ENCODE results near the gene PTPRE.

Gene PTPRE

DNA sequence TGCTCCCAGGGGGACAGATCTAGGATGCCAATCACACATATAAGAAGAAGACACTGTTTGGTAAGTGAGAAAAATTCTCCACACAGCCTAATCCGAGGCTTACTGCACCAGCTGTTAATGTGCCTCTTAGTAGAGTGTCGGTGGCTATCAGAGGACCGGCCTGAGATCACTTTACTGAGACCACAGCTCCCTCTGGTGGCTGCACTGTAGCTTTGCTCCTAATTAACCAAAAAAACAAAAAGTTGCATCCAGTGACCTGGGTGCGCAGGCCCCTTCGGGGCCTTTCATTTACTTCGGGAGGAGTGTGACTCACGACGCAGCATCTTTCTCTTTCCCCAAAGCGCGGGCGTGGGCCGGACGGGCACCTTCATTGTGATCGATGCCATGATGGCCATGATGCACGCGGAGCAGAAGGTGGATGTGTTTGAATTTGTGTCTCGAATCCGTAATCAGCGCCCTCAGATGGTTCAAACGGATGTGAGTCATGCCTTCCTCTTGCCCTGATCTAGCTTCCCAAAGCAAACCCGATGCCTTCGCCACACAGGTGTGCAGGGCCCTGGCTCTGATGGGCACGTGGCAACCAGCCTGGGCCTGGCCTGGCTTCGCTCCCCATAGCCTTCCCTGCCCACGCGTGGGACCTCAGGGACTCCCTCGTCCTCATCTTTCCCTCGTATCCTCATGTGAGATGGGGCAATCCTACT lies 162.6 kb downstream of the PTPRE start:
- DNase-seq (ENCODE audit: low read depth in 1 of 2, low spot score in 1 of 2): peak; percentile 58 to 66

DNA sequence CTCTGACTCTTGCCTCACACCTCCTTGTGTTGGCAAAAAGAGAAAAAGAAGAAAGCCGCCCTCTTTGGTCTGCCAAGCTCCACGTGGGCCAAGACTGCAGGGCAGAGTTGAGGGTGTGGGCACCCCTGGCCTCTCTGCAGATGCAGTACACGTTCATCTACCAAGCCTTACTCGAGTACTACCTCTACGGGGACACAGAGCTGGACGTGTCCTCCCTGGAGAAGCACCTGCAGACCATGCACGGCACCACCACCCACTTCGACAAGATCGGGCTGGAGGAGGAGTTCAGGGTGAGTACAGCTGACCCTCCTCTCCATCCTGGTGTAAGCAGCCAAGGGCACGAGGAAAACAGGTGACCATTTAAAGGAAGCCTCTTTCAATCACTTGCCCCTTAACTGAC lies 163.3 kb downstream of the PTPRE start:
- no peak for DNase-seq (ENCODE audit: low read depth in 1 of 2, low spot score in 1 of 2)

DNA sequence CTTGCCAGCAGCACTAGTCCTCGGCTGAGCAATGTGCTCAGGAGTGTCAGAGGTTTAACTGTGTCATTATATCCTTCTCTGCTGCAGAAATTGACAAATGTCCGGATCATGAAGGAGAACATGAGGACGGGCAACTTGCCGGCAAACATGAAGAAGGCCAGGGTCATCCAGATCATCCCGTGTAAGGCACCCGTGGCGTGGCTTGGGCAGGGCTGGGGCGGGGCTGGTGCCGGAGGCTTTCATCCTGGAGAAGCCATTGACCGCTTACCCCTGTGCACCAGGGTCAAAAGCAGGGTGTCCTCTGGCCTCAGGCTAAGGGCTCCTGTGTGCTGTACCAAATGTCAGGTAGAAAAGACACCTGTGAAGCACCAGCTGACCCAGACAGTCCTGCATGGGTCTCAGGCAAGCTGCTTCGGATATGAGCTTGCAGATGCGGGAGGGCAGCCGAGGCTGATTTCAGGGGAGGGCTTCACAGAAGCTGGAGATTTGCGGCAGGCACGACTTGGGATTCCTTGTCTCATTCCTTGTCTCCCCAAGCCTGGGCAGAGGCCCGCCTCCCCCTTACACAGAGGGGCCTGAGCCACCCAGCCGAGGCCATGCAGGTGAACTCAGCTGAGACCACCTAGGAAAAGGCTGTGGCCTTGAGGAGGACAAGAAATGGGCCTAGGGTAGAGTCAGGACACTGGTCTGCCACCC lies 164.0 kb downstream of the PTPRE start:
- no peak for DNase-seq (ENCODE audit: low read depth in 1 of 2, low spot score in 1 of 2)

DNA sequence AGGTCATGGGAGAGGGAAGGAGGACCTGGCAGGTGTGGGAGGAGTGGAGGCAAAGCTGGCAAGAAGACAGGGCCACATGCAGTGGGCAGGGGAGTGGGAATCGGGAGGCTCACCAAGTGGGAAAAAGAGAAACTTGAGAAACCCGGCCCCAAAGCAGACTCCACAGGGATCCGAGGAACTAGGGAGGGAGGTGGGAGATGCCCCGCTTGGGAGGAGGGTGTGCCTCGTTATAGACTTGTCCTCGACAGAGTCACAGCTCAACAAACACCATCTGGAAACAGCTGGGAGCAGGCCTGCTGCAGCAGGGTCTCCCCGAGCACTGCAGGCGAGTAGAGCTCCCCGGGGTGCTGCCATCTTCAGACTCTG lies 164.5 kb downstream of the PTPRE start:
- DNase-seq (ENCODE audit: low read depth in 1 of 2, low spot score in 1 of 2): no peak

DNA sequence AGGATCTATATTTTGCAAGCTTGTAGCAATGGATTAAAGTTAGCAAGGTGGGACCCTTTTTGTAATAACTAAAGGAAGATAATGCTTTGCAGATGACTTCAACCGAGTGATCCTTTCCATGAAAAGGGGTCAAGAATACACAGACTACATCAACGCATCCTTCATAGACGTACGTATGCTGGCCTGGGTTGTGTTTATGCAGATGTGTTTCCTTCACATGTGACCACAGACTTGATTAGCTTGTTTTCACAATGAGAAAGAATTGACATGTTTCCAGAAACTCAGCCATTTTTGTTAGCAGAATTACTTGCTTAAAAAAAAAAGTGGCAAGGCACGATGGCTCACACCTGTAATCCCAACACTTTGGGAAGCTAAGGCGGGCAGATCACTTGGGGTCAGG lies 165.1 kb downstream of the PTPRE start:
- DNase-seq (ENCODE audit: low read depth in 1 of 2, low spot score in 1 of 2): no peak

DNA sequence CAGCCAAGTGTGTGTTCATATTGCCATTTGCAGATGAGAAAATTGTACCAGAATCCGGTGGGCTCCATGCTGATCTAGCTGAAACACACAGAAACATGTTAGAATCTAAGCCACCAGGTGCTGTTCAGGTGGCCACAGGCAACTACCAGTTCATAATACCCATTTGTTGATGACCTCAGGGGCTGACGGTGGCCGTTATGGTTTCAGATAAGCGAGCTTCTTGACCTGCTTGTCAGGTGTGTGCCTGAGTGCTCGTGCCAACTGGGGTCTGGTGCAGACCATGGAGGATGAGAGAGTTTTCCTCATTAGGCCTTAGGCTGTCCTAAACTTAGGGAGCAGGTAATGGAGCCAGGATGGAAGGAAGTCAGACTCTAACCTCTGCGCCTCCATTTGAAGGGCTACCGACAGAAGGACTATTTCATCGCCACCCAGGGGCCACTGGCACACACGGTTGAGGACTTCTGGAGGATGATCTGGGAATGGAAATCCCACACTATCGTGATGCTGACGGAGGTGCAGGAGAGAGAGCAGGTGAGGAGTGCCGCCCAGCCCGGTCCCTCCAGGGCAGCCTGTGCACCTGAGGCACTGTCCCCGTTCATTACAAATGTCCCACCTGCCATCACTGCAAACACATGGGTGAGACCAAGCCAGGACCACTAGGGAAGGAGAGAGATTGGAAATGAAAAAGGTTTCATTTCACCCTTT lies 166.2 kb downstream of the PTPRE start:
- DNase-seq (ENCODE audit: low read depth in 1 of 2, low spot score in 1 of 2): no peak

DNA sequence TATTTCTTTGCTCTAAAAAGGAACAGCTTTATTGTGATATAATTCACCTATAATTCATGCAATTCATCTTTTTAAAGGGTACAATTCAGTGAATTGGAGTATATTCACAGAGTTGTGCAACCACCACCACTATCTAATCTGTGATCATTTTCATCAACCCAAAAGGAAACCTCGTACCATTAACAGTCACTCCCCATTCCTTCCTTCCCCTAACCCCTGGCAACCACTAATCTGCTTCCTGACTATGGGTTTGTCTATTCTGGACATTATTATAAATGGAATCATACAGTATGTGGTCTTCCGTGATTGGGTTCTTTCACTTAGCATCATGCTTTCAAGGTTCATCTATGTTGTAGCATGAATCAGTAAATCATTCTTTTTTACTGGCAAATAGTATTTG lies 167.0 kb downstream of the PTPRE start:
- DNase-seq (ENCODE audit: low read depth in 1 of 2, low spot score in 1 of 2): no peak

DNA sequence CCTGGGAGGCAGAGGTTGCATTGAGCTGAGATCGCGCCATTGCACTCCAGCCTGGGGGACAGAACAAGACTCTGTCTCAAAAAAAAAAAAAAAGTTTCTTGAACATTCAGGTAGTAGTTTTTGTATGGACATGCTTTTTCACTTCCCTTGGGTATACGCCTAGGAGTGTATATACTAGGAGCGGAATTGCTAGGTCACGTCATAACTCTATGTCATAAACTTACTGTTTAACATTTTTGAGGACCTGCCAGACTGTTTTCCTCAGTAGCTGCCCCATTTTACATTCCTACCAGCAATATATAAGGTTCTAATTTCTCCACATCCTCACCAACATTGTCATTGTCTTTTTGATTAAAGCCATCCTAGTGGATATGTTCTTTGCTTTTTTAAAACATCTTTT lies 167.7 kb downstream of the PTPRE start:
- no peak for DNase-seq (ENCODE audit: low read depth in 1 of 2, low spot score in 1 of 2)

DNA sequence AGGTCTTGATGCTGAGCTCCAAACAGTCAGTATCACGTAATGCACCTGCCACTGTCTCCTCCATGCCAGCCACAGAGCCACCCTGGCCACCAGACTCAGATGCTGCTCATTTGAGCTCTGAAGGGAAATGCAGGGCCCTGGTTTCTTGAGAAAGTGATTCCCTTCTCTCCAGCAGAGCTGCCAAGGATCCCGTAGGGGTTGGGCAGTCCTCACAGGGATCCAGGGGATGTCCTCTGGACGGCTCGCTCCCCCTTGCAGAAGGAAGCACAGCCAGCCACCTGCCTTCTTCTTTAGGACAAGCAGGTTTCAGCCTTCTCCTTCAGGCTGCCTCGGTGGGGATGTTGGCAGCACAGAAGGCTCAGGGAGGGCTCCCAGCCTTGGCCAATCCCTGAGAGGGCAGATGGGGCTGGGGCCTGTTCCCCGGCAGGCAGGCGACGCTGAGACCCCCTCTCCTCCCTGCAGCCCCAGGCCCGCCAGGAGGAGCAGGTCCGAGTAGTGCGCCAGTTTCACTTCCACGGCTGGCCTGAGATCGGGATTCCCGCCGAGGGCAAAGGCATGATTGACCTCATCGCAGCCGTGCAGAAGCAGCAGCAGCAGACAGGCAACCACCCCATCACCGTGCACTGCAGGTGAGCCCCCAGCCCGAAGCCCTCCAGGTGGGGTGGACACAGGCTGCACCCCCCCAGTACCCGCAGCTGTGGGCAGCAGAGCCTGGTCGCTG lies 170.4 kb downstream of the PTPRE start:
- DNase-seq (ENCODE audit: low read depth in 1 of 2, low spot score in 1 of 2): no peak

DNA sequence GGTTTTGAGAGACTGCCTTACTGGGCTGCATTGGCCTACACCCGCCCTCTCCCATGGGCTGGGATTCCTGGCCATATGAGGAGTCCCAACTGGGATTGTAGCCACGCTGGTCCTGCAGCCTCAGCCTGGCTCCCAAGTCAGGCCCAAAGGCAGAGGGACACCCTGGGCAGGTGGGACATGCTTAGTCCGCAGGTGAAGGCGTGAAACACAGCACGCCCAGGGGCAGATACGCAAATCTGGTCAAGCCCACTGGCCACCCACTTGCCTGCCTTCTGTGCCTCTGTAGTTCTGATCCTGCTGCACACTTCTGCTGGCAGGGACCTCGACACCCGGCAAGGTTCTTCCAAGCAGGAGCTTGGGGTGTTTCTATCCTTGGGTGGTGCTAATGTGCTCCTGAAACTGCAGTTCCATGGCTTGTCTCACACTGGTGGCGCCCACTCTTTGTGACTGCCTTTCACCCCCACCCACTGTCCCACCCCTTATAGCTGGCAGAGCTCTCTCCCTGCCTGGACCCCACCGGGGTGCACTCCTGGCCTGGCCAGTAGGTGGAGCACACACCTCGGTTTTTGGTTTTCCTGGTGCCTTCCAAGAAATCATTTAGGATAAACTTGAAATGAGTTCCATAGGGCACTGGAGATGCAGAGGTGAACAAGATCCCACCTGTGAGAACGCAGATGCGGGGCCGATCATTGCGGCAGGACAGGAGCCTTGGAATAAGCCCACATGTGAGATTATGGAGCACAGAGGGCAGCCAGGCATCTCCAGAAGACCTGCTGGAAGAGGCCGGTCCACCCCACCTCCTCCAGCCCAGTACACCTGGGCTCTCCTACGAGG lies 171.4 kb downstream of the PTPRE start:
- peak in 1 of 2 donors; percentile 31 for DNase-seq (ENCODE audit: low read depth in 1 of 2, low spot score in 1 of 2)

DNA sequence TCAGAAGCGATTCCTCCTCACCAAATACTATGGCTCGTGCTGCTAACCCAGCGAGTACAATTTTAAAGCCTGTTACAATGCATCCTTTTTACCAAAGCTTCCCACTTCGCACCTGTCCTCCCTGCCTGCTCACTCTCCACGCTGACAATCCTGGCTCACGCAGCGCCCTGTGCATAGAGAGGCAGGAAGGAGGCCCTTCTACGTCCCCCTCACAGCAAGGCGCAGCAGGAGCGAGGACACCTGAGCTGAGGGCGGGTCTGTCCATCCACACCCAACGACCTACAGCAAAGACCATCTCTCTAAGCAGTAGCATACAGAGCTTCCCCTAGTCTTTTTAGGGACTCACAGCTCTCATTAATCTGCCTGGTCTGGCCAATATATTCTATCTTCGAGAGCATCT lies 173.3 kb downstream of the PTPRE start:
- DNase-seq (ENCODE audit: low read depth in 1 of 2, low spot score in 1 of 2): no peak

DNA sequence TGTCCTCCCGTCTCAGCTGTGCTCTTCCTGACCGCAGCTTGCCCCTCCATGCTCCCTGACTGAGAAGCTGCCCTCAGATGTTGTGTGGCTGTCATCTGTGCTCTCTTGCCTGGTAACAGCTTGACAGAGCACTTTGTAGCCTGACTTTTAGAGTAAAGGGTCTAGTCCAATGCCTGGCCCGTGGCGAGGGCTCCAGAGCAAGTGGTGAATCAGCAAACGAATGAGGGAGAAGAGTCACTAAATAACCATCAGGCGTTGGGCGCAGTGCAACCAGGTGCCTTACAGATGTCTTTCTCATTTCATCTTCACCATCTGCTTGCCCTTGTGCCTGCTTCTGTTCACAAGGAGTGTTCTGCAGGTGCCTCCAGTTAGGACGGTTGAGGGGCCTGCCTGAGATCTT lies 173.7 kb downstream of the PTPRE start:
- no peak for DNase-seq (ENCODE audit: low read depth in 1 of 2, low spot score in 1 of 2)

DNA sequence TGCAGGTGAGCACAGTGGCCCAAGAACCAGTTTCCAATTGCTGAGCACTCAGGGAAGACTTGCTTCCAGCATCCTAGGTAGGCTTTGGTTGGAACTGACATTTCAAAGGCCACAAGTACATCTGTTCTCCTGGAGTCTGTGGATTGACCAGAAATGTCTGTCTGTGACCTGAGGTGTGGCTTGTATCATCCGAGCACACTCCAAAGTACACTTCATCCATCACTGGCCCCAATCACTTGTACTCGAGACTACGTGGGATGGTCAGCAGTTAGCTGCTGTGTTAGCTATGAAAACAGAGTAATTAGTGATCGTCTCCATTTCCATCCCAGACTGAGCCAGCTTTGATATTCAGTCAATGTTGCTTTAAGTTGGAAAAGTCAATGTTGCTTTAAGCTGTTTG lies 174.3 kb downstream of the PTPRE start:
- DNase-seq (ENCODE audit: low read depth in 1 of 2, low spot score in 1 of 2): no peak

DNA sequence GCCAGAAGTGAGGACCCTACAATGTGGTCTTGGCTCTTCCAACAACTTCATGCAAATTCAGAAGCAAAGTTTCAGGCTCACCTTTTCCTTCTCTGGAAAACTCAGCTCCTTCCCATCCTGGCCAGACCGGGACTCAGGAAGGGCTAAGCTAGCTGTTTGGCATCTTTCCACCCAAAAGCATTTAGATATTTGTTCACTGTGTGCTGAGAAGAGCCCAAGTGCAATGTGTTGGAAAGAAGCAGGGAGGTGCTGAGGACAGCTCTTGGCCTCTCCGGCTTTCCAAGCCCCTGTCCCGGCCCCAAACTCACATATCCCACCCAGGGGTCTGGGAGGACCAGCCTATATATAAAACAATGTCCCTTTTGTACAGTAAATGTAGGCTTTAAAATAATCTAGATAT lies 174.8 kb downstream of the PTPRE start:
- no peak for DNase-seq (ENCODE audit: low read depth in 1 of 2, low spot score in 1 of 2)

DNA sequence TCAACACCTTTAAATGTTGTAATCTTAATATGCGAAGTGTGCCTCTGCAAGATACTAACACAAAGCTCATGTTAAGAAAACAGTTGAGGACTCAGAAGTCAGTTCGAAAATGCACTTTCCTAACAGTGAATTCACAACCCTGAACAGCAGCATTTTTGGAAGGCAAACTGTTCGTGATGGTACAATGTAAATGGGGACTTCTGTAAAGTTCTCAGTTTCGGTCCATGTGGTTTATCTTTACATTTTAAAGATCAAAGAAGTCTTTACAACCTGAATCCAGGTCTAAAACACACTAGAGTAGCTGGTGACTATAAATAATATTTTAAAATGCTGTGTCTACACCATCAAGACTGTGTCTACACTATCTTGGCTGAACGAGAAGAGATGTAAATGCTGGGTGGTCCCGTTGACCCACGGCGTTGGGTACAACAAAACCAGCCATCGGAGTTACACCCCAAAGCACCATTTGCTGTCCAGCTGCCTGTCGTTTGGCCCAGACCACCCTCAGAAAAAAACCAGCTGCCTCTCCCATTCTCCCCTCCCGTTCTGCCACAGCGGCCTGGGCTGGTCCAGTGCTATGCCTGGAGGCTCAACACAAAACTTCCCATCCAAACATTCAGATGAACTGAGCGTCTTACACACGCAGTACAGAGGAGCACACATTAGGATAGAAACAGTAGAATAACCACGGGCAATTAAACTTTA lies 176.4 kb downstream of the PTPRE start:
- DNase-seq (ENCODE audit: low read depth in 1 of 2, low spot score in 1 of 2): no peak

DNA sequence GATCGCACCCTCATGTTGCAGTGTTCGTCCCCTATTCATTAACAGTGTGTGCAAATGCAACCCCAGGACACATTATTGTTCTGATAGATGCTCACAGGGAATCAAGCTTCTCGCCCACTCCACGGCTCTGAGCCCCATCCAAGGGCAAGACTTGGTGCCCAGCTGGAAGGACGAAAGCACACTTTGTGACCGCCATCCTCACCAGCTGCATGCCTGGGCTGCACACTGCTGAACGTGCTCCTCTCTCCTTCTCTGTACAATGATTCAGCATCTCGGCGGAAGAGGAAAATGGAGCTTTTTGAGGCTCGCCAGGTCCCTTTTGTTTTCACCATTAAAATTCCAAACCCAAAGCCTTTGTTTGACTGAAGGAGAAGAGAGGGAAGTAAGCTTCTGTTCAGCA lies 177.5 kb downstream of the PTPRE start:
- no peak for DNase-seq (ENCODE audit: low read depth in 1 of 2, low spot score in 1 of 2)

DNA sequence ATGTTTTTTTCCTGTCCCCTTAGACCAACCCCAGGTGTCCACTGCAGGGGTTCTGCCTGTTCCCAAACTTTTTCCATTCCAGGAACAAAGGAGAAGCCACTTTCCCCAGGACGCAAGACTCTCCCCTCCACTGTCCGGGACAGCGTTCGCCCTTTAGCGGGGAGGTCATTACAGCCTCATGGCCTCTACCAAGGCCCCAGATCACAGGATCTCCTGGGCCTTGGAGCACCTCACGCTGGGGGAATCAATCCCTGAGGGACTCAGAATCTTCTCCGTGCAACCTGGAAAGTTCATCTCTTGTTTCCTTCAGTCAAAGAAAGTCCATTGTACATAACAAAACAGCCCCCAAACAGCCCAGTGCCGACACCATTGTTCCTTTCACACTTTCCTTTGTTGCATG lies 178.1 kb downstream of the PTPRE start:
- DNase-seq (ENCODE audit: low read depth in 1 of 2, low spot score in 1 of 2): no peak

DNA sequence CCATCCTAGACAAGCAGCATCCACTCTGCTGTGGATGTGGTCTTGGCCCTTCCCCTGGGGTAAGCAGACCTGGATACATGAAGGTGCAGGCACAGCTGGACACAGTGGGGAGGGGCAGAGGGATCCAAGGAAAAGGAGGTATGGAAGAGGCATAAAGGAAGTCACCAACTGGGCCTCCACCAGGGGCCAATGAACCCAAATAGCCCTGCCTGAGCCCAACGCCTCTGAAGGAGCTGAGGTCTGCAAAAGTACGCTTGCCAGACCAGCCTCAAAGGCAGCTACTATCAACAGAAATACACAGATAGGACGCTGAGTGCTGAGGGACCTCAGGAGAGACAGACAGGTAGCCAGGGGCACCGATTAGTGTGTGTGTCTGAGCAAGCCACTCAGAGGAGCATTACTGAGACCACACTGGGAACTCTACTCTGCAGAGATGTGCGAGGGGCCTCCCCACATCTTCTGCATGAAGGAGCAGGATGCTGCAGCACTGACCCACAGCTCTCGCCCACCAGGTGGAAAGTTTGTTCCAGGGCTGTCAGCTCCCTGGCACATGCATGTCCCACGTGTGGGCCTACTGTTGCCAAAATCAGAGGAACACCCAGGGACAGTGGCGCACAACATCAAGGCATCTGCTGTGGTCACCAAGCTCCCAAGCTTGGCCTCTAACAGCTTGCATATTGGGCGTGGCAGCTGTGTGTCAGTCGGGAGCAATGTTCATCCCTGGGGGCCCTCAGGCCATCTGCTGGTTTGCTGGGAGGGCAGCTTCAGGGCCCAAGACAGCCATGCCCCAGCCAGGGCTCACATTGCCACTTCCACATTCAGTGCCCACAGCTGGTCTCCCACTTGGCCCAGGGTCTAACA lies 179.3 kb downstream of the PTPRE start:
- DNase-seq (ENCODE audit: low read depth in 1 of 2, low spot score in 1 of 2): no peak

DNA sequence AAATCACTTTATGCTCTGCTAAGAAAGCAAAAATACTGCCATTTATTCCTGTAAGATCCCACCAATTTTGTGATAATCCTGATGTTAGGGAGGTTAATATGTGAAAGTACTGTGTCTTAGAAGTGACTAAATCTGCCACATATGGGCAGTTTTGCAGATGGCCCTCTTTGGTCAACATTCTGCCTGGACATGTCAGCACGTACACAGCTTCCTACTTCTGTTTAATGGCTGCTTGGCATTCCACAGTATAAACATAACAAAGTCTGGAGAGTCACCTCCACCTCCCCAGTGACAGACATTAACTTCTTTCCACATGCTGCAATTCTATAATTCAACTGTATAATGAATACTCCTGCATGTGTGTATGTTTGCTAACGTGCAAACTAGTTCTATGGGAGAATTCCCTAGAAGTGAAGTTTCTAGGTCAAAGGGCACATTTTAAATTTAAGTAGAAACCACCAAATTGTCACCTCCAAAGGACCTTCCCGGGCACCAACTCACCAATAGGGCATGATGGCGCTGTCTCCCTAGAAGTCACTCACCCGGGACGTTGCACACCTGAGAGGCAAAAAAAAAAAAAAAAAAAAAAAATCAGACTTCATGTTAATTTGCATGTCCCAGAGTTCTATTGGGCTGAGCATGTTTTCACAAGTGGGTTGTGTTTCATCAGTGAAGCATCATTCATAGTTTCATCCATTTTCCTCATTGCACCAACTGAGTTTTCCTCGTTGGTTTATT lies 180.4 kb downstream of the PTPRE start:
- no peak for DNase-seq (ENCODE audit: low read depth in 1 of 2, low spot score in 1 of 2)
